Caco-2 (cell line): ENCODE measurements around the gene PLEKHA8. TPM values are rescaled to one million over a fixed set of nuclear protein-coding genes. Genes with fewer than 3 reads are reported as not detected.
"Not testable (repeated sequence)": the region's sequence is repeated elsewhere in the genome, so short reads cannot be mapped to it uniquely, and the experiment has no call there.

ENCODE experiments used
- BruUV-seq: library from RNA; stranded (reverse); fragments of 400-500 nt; replicated peaks from 2 replicates; lab custom pipeline; 2021; lab: Mats Ljungman, UMichigan
- CTCF ChIA-PET: fragments of 300-600 bp; sonication (Branson Sonifier 250); formaldehyde crosslinking; loops from one replicate; lab custom pipeline; 2022; ENCODE audit warnings: antibody characterized with exemption; lab: Charles Lee
- POLR2A ChIA-PET: fragments of 300-600 bp; sonication (Branson Sonifier 250); formaldehyde crosslinking; loops from one replicate; lab custom pipeline; 2022; ENCODE audit warnings: antibody characterized with exemption; lab: Charles Lee
- DNase-seq, 2 experiments: peaks; one replicate each; pipeline versions ENCODE4 v3.0.0 to v3.0.0-alpha.2; 2020 to 2022
- H3K27me3 ChIP-seq: replicated peaks from 2 replicates; pipeline ENCODE4 v1.6.0; 2011; ENCODE audit warnings: low read length; ENCODE audit not compliant: control insufficient read depth, insufficient read depth
- H3K36me3 ChIP-seq: 2 replicates; pipeline ENCODE4 v1.5.1; 2011; ENCODE audit warnings: low read length; ENCODE audit not compliant: control insufficient read depth, insufficient read depth
- H3K4me1 ChIP-seq: fragments of 250-450 bp; sonication (Bioruptor Pico); 2 replicates; pipeline ENCODE4 v1.5.1; 2020; ENCODE audit warnings: mild to moderate bottlenecking
- H3K4me3 ChIP-seq: 2 replicates; pipeline ENCODE4 v1.5.1; 2011; ENCODE audit warnings: low read depth, mild to moderate bottlenecking, control low read depth, low read length
- H3K9me3 ChIP-seq: fragments of 250-450 bp; sonication (Bioruptor Pico); 2 replicates; pipeline ENCODE4 v1.5.1; 2020; ENCODE audit warnings: mild to moderate bottlenecking, moderate library complexity
- H3K27ac Mint-ChIP-seq: one replicate; pipeline ENCODE4 v1.8.0; 2022; ENCODE audit warnings: mixed read lengths; ENCODE audit not compliant: unreplicated experiment
- H3K27me3 Mint-ChIP-seq: one replicate; pipeline ENCODE4 v1.8.0; 2022; ENCODE audit warnings: mixed read lengths; ENCODE audit not compliant: insufficient read depth, unreplicated experiment
- H3K36me3 Mint-ChIP-seq: one replicate; pipeline ENCODE4 v1.8.0; 2022; ENCODE audit warnings: mild to moderate bottlenecking, mixed read lengths; ENCODE audit not compliant: insufficient read depth, unreplicated experiment
- H3K4me1 Mint-ChIP-seq: one replicate; pipeline ENCODE4 v1.8.0; 2022; ENCODE audit warnings: low read depth, mixed read lengths; ENCODE audit not compliant: unreplicated experiment
- H3K4me3 Mint-ChIP-seq: one replicate; pipeline ENCODE4 v1.8.0; 2022; ENCODE audit warnings: mild to moderate bottlenecking, moderate library complexity, mixed read lengths; ENCODE audit not compliant: unreplicated experiment
- H3K9me3 Mint-ChIP-seq: one replicate; pipeline ENCODE4 v1.8.0; 2022; ENCODE audit warnings: mixed read lengths; ENCODE audit not compliant: unreplicated experiment
- CTCF ChIP-seq, 2 experiments: fragments of 200-600 bp in 1 of 2; IDR thresholded peaks; 1 replicate in 1 of 2; 2 replicates in 1 of 2; pipeline versions ENCODE4 v1.5.1 to v1.8.0; 2011 to 2022; ENCODE audit warnings: antibody characterized with exemption in 1 of 2, control low read depth in 1 of 2, inconsistent platforms in 1 of 2, low read depth in 1 of 2, low read length in 1 of 2, mild to moderate bottlenecking in 1 of 2, moderate library complexity in 1 of 2; ENCODE audit not compliant: insufficient read depth in 1 of 2, severe bottlenecking in 1 of 2, unreplicated experiment in 1 of 2
- intact Hi-C: fragments of 100-400 bp; cut with micrococcal nuclease; formaldehyde crosslinking; loops from one replicate; pipeline ENCODE4 v1.10.0; 2022; ENCODE audit not compliant: unreplicated experiment
- total RNA-seq: library from RNA; stranded (reverse); gene quantifications from 2 replicates; pipeline ENCODE4 v1.2.3, GENCODE V29; 2022

Gene PLEKHA8
- total RNA-seq, 1 experiment from 2014 or later = 32.5 TPM

- H3K36me3 ChIP-seq = no peaks in the 10 kb centered on the region
- ChIA-PET POLR2A (no interaction called here), CTCF (interaction anchor here (0.6 kb wide), 1 partner anchor 212 kb away, joined by 3 read pairs; no protein-coding TSS in a partner anchor)
- peaks cover 13% of the 10 kb centered on the region for H3K9me3 Mint-ChIP-seq
- TF ChIP-seq CTCF (IDR thresholded peaks at IDR 0.05; ENCODE audit: insufficient read depth in 1 of 2, low read depth in 1 of 2, low read length in 1 of 2, severe bottlenecking in 1 of 2, unreplicated experiment in 1 of 2) = no peak
- no peaks in the 10 kb centered on the region for H3K27me3 Mint-ChIP-seq
- BruUV-seq = no TSS peak
- no peaks in the 10 kb centered on the region for H3K27me3 ChIP-seq
- H3K9me3 ChIP-seq = no peaks in the 10 kb centered on the region
- H3K4me1 Mint-ChIP-seq = no peaks in the 10 kb centered on the region
- peaks cover 10% of the 10 kb centered on the region for H3K36me3 Mint-ChIP-seq
- DNase-seq = peak; percentile 14 to 36
- no peak overlapping the region for H3K4me3 ChIP-seq
- no peak overlapping the region for H3K4me3 Mint-ChIP-seq
- intact Hi-C loops = no loop called here
- no peaks in the 10 kb centered on the region for H3K4me1 ChIP-seq
- no peak overlapping the region for H3K27ac Mint-ChIP-seq
Measured at GRCh38 chr7:30093420-30093952, 65.3 kb downstream of the PLEKHA8 start.

- H3K4me3 Mint-ChIP-seq, H3K4me1 Mint-ChIP-seq, H3K9me3 ChIP-seq, intact Hi-C loops, H3K4me3 ChIP-seq, H3K4me1 ChIP-seq, POLR2A ChIA-PET, H3K27ac Mint-ChIP-seq, DNase-seq, H3K27me3 ChIP-seq, CTCF ChIA-PET, H3K36me3 ChIP-seq, BruUV-seq, H3K27me3 Mint-ChIP-seq: not testable (repeated sequence)
- Mint-ChIP-seq H3K36me3 (peaks cover 10% of the 10 kb centered on the region), H3K9me3 (peaks cover 13% of the 10 kb centered on the region)
Measured at GRCh38 chr7:30098599-30098998, 70.4 kb downstream of the PLEKHA8 start.

- Mint-ChIP-seq H3K9me3 (peaks cover 6% of the 10 kb centered on the region), H3K36me3 (peaks cover 5% of the 10 kb centered on the region), H3K27ac (no peak overlapping the region), H3K27me3 (no peaks in the 10 kb centered on the region), H3K4me1 (peaks cover 10% of the 10 kb centered on the region), H3K4me3 (no peak overlapping the region)
- CTCF ChIA-PET = no interaction called here
- TF ChIP-seq CTCF (IDR thresholded peaks at IDR 0.05; ENCODE audit: insufficient read depth in 1 of 2, low read depth in 1 of 2, low read length in 1 of 2, severe bottlenecking in 1 of 2, unreplicated experiment in 1 of 2) = no peak
- no peak for DNase-seq
- intact Hi-C loops = no loop called here
- no peak overlapping the region for H3K4me3 ChIP-seq
- H3K9me3 ChIP-seq = no peaks in the 10 kb centered on the region; the same call in 1 of the 2 replicates
- no peaks in the 10 kb centered on the region for H3K4me1 ChIP-seq
- BruUV-seq = no TSS peak
- H3K27me3 ChIP-seq = no peaks in the 10 kb centered on the region
- H3K36me3 ChIP-seq = no peaks in the 10 kb centered on the region
- POLR2A ChIA-PET = no interaction called here
Measured at GRCh38 chr7:30102281-30102680, 74.1 kb downstream of the PLEKHA8 start.
